ENCODE data around the gene SCPEP1.
"Not testable (repeated sequence)": the region's sequence is repeated elsewhere in the genome, so short reads cannot be mapped to it uniquely, and the experiment has no call there.

Gene SCPEP1, protein sequence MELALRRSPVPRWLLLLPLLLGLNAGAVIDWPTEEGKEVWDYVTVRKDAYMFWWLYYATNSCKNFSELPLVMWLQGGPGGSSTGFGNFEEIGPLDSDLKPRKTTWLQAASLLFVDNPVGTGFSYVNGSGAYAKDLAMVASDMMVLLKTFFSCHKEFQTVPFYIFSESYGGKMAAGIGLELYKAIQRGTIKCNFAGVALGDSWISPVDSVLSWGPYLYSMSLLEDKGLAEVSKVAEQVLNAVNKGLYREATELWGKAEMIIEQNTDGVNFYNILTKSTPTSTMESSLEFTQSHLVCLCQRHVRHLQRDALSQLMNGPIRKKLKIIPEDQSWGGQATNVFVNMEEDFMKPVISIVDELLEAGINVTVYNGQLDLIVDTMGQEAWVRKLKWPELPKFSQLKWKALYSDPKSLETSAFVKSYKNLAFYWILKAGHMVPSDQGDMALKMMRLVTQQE

DNA sequence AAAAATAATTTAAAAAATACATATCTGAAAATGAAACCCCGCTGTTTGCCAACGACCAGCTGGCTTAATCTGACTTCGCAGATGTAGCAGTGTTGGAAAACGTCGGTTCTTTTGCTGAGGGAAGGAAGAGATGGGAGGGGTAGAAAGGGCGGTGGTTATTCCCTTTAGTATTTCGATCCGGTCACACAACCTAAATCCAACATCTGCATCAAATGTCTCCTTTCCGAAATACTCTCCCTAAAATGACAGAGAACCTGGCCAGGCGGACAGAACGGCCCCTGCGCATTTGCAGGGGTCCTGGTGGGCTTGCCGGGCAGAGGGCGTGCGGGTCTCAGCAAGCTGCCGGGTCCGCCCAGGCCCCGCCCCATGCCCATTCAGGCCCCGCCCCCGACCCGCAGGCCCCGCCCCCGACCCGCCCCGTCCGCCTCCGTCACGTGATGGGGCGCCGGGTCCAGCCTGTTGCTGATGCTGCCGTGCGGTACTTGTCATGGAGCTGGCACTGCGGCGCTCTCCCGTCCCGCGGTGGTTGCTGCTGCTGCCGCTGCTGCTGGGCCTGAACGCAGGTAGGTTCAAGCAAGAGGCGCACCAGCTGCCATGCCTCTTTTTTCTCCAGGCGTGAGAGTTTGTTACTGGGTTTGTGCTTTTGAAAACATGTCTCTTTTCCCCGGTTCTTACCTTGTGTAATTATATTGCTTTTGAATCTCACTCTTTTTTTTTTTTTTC is at the start of gene SCPEP1:
TSS of gene SCPEP1 (plus strand) at position 459 of the 723 bp plus-strand sequence. CDS start at position 488, 29 bp downstream.
- peak; percentile 78 for DNase-seq

DNA sequence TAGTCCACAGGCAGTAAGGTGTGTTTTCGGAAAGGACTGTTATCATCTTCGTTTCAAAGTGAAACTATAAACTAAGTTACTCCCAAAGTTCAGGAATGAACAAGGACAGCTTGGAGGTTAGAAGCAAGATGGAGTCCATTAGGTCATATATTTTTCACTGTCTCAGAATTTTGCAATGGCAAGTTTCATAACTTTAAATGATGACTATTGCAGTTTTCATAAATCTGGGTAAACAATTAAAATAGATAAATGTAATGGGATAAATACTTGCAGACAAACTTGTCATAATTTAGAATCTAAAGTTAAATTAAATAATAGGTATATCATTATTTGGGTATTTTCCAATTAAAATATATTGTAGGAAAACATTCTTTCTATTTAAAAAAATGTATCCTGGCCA is 49.3 kb upstream of the SCPEP1 start:
- DNase-seq: no peak

DNA sequence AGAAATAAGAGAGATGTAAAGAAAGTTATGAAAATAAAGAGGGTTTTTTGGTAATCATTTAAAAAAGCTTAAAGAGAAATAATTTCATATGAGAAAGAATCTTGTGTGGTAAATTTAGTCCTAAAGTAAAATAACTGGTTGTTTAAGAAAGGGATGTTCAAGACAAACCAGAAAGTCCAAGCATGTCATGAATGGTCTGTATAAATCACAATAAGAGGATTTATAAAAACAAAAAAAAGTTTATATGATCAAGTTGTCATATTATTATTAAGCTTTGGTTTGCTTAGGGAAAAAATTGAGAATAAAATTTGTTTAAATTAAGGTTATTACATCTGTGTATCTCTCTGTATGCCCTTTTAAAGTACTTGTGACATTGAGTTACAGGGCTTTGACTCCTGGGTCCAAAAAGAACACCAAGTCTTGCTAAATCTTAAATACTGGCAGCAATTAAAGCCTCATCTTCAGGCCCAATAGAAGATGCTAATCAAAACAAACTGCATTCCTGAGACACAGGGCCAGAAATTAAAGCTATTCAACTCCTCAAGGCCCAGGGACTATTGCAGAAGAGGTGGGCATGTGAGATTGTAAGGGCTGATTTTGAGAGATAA is 48.5 kb upstream of the SCPEP1 start:
- DNase-seq: no peak

DNA sequence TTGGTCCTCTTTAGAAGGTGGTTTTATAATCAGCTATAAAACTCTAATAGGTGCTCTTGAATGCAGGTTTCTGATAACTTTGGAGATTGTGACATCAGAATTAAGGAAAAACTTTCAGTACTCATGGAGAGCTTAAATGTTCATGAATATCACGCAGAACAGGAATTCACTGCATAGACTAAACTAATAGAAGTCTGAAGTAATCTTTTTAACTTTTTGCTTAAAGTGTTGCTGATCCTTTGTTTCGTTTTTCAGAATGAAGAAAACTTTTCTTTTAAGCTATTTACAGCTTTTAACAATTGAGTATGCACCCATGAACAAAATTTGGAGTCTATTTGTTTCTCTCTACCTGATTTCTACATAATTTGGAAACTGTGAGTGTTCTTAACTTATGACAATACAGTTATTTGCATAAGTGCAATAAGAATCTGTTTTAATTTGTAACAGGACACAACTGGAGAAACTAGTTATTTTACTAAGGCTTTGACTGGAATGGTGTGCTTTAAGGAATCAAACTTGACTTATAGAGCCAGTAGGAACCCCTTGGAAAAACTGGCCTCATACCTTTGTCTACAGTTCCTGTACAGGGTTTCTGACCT is 47.1 kb upstream of the SCPEP1 start:
- DNase-seq: no peak

DNA sequence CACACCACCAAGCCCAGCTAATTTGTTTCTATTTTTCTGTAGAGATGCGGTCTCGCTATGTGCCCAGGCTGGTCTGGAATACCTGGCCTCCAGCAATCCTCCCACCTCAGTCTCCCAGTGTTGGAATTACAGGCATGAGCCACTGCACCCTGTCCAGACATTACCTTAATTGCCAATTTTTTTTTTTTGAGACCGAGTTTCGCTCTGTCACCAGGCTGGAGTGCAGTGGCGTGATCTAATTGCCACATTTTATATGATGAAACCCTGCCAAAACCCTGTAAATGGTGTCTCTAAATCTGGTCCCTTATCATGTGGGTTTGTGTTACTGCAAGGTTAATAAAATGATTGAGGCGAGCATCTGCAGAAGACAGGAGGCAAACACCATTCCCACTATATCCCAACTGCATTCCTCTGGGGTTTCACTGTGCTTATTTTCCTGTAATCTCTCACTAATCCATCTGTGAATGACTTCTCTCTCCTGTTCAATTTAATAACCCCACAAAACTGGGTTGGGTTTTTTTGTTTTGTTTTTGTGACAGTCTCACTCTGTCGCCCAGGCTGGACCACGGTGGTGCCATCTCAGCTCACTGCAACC is 44.7 kb upstream of the SCPEP1 start:
- DNase-seq: no peak

DNA sequence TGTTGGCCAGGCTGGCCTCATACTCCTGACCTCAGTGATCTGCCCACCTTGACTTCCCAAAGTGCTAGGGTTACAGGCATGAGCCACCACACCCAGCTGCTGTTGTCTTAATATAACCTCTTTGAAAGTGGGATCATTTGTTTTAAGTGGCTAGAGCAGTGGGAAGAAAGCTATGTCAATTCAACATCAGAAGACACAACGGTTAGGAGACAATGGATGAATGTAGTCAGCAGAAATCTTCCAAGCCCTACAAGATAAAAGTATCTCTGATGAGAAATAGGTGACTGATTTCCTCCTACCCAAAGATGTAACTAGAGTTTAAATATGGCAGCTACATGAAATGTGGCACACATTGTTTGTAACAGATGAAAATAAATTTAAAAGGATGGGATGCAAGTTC is 44.1 kb upstream of the SCPEP1 start:
- no peak for DNase-seq

DNA sequence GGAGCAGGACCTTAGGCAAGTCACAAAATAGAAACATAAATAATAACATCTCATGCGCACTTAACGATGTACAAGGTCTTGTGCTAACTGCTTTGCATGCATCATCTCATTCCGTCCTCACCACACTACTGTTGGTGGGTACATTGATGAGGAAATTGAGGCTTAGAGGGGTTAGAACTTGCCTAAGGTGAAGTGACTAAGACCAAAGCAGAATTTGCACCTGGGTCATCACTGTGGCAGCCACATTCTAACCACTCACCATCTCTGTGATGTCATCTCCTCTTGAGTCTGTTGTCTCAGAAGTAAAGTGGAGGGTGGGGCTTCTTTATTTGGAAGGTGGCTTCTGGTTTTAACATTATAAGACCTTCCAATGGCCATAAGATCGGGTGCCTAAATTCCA is 43.7 kb upstream of the SCPEP1 start:
- no peak for DNase-seq

DNA sequence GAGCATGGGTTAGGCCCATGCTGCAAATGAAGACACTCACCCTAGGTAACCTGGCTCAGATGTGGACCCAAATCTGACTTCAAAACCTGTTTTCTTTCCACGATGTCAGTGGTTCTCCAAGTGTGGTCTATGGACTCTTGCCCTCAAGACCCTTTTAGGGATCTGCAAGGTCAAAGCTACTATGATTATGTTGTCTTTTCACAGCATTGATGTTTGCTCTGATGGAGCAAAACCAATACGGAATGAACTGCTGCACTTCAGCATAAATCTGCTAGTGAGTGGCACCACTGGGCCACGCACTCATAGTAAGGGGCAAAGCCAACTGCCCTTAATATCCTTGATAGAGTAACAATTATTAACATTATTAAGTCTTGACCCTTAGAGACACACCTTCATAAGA is 42.5 kb upstream of the SCPEP1 start:
- DNase-seq: no peak

DNA sequence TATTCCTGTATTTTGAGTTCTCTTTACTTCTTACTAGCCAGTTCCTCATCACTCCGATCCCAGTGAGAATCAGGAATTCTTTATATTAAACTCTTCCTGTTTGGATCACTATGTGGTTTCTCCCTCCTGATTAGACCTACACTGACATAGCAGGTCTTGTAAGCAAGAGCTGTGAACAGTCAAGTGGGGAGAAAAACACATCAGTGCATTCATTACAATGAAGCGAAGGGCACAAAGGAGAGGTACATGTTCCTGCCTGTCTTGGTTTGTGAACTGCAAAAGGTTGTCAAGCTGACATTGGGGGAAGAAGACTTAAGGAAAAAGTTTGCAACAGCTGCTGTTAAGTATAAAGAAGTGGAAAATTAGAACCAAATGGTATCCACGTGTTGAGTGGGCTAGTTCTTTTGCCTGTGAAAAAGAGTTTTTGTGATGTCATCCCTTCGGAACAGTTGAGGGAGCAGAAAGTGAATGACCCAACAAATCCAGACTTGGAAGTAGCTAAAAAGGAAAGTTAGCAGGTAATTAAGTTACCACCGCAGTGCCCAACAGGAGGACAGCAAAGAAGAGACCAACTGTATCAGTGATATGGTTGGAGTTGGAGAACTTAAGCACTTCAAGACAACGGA is 41.1 kb upstream of the SCPEP1 start:
- DNase-seq: no peak

DNA sequence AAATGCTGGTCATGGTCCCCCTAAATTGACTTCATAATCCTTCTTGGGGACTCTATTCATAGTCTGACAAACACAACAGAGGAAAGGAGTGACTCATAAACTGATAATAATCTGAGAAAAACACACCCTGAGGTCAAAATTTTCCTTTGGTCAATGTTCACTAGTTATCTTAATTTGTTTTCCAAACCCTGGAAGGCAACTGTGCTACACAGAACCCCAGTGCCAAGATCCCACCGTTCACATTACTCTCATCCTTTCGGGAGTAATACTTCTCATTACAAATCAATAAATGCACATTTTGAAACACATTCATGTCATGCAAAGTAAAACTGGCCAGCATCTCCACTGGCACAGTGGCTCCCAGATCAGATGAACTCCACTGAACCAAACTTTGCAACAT is 40.2 kb upstream of the SCPEP1 start:
- DNase-seq: no peak

DNA sequence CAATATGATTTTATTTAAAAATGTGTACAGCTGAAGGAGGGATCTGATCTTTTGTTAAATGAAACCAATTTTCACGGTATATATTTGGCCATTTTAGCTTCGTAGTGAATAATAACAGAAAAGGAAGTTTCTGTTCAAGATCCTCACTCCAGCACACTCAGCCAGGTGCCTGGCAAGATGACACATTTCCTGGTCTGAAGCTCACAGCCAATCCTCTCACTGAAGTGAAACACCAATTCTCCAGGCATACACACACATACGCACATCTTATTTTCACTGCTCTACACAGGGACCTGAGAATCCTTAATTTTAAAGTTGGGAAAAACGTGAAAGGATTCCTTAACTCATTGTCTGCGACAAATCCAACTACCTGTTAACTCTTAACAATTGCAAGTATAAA is 39.7 kb upstream of the SCPEP1 start:
- DNase-seq: not testable (repeated sequence)

DNA sequence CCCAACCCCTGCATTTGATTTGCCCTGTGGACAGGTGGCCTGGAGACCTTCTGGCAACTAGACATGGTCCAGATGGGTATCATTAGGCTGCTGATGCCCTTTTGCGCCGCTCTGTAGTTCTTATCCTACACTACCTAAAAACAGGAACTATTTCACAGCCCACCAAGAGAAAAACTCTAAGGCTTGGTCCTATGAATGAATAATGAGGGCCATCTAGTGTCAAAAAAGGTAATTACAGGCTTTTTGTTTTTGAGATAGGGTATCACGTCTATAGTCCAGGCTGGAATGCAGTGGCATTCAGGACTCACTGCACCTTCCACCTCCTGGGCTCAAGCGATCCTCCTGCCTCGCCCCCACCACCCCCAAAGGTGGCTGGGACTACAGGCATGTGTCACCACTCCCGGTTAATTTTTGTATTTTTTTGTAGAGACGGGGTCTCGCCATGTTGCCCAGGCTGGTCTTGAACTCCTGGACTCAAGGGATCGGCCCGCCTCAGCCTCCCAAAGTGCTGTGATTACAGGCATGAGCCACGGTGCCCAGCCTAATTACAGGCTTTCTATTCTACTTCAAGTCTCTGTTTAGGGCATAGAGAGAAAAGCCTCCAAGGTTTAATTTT is 38.0 kb upstream of the SCPEP1 start:
- DNase-seq: peak; percentile 18

DNA sequence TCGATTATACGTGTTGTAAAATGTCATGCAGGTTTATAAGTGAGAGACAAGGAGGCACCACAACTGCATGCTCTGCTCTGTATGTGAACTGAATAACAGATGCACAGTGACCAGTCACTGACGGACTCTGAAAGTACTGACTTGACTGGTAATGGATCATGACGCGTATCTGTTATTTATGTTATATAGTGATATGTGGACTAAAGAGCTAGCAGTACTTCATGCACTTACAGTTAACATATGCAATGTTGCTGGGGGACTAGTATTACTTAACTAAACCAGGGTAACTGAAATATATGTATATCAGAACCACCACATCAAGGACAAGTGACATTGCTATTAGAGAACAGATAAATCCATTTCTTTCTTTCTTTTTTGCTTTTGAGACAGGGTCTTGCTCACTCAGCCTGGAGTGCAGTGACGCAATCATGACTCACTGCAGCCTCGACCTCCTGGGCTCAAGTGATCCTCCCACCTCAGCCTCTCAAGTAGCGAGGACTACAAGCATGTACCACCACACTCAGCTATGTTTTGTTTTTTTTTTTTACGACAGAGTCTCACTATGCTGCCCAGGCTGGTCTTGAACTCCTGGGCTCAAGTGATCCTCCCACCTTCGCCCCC is 34.3 kb upstream of the SCPEP1 start:
- DNase-seq: no peak

DNA sequence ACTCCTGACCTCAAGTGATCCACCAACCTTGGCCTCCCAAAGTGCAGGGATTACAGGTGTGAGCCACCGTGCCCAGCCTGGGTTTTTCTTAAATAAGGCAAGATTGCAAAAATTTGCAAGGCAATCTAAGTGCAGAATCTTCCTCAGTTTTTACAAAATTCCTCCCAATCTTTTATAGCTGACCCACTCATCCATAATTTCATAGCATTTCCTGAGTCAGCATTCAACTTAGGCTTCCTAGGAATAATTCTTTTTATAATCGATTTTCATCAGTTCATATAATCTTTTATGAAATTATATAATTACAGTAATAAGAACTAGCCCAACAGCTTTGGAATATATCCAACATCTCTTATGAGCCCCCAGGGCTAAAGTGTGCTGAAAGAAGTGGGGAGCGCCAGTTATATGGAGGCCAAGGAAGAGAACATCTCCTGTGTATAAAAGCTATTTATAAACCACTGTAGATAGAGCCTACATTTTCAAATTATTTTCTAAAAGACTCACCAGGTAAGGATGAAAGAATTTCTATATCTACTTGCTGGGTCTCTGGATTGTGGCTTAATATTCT is 31.9 kb upstream of the SCPEP1 start:
- no peak for DNase-seq

DNA sequence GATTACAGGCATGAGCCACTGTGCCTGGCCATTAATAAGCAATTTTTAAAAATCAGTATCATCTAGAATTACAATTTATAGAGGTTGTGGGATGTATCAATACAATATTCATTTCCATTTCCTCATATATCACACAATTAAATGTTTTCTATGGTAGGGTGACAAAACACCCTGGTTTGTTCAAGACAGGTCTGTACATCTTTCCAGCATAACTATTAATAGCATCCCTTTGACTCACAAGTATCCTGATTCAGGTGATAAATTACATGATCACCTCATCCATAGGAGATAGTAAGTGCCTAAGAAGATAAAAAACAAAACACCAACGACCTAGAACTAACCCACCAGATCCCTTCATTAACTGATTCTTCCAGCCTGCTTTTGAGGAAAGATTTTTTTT is 30.2 kb upstream of the SCPEP1 start:
- no peak for DNase-seq

DNA sequence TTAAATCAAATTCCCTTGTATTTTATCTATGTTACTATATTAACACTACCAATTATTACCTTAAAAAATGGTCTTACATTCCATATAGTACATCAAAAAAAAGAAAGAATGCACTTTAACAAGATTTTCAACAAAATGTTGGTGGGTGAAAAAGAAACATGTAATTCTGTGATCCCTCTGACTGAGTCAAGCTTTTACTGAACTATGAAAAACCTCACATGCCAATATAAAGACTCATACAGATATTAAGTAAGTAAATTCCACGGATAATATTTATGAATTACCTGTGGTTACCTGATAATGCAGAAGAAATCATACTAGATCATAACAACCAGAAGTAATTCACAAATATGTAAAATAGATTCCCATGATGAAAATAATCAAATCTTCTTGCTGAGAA is 29.4 kb upstream of the SCPEP1 start:
- no peak for DNase-seq

DNA sequence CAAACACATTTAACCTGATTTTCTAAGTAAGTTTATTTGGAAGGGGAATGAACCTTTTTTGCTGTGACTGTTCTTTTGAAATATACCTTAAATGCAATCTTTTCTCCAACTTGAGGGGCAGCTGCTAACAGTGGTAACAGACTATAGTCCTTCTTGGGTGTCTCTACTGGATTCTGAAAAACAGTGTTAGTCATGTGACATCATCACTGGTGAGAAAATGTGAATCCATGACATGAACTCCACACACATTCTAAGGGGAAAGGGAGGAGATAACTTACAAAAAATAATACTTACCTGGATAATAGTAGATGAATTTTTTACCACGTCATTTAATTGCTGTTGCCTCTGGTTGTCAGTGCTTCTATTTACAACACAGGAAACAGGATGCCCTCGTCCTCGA is 28.3 kb upstream of the SCPEP1 start:
- DNase-seq: no peak

DNA sequence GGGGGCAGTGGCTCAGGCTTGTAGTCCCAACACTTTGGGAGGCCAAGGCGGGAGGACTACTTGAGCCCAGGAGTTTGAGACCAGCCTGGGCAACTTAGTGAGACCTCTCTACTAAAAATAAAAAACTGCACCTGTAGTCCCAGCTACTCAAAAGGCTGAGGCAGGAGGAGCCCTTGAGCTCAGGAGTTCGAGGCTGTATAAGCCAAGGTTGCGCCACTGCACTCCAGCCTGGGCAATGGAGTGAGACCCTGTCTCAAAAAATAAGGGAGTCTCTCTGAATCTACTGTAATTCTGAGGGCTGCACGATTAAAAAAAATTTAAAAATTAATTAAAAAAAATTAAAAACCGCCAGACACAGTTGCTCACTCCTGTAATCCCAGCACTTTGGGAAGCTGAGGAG is 20.9 kb upstream of the SCPEP1 start:
- DNase-seq: no peak

DNA sequence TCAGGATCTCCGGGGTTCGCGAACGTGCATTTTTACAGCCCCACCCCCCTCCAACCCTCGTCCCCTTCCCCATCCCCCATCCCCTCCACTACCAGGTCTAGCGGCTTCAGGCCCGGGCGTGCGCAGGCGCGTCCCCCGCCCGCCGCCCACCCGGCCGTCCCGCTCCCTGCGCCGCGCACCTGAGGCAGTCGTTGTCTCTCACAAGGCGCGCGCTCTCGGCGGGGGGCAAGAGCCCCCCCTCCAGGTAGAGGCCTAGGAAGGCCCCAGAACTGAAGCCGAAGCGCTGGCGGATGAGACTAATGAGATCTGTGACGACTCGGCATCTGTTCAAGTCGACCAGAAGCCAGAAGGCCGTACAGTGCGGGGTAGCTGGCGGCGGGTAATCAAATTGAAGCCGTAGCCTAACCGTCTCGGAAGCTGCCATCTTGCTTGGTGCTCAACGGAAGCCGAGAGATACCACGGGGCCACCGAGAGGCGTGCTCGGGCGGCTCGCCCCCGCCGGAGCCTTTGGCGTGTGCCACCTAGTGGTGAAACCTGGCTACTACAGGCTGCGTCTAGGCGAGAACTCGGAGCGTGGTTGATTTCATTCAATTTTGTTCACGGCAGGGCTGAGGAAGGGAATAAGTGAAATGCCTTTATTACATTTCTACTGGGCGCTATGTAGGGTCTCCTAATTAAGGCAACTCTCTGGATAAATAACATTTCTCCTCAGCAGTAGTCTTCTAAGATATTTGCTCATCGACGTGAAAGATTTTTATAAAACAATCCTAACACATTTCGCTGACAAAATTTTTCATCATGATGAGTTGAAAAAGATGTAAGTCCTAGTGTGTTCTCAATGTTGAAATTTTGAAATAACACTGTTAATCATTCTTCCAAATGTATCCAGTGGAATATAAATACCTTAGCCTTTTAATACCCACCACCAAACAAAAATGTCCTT is 17.1 kb upstream of the SCPEP1 start, which contains the start of gene COIL:
TSS of gene COIL (minus strand) at position 455 of the 943 bp plus-strand sequence. CDS start at position 424, 31 bp downstream.
- peak; percentile 77 for DNase-seq

DNA sequence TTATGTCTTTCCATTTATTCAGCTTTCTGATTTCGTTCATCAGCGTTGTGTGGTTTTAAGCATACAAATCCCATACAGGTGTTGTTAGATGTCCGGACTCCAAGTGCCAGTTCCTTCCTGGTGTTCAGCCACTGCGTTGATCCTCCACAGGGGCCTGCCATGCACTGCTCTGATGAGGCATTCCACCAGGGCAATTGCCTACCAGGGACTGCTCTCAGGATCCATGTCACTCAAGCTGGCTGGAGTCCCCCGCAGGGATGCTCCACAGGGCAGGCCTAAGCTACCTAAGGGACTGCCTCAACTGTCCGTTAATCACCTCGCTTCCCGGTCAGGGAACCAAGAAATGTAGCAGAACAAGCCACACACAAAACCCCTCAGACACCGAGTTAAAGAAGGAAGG is 12.7 kb upstream of the SCPEP1 start:
- not testable (repeated sequence) for DNase-seq

Measured in NCI-H524 treated with DMSO at 0.1 percent for 48 hours (cell line).